GM21528 (cell line): Measurements from ENCODE around the gene INHA.
A peak's percentile ranks its signal among the peaks of the same experiment; 100 is the strongest.

Experiments used
- ATAC-seq: cut with Tn5 transposase; IDR thresholded peaks from one replicate; pipeline ENCODE4 v1.9.1; 2021; ENCODE audit warnings: mild to moderate bottlenecking, moderate library complexity; ENCODE audit not compliant: unreplicated experiment, low FRiP score

Gene INHA

GRCh38 chr2:219572237-219573001, at the start of gene INHA:
TSS of gene INHA (plus strand) at chr2:219572310. CDS start at chr2:219572375, 65 bp downstream.
- no peak for ATAC-seq

GRCh38 chr2:219523031-219523671, 49.0 kb upstream of the INHA start:
- ATAC-seq = no peak

GRCh38 chr2:219524817-219525216, 47.3 kb upstream of the INHA start:
- ATAC-seq = no peak

- no peak for ATAC-seq
These were observed 46.4 kb upstream of the INHA start for GRCh38 chr2:219525533-219526232.

GRCh38 chr2:219526320-219527075, 45.6 kb upstream of the INHA start:
- ATAC-seq = no peak

- ATAC-seq = no peak
These were observed 45.1 kb upstream of the INHA start for GRCh38 chr2:219527076-219527394.

GRCh38 chr2:219527472-219527871, 44.6 kb upstream of the INHA start:
- ATAC-seq = no peak

- peak; percentile 67 for ATAC-seq
These were observed 41.8 kb upstream of the INHA start for GRCh38 chr2:219530048-219530963.

GRCh38 chr2:219531639-219532377, 40.3 kb upstream of the INHA start:
- no peak for ATAC-seq

GRCh38 chr2:219532378-219532649, 39.8 kb upstream of the INHA start:
- ATAC-seq = no peak

- ATAC-seq = no peak
These were observed 38.0 kb upstream of the INHA start for GRCh38 chr2:219533930-219534661.

- no peak for ATAC-seq
These were observed 35.7 kb upstream of the INHA start for GRCh38 chr2:219536425-219536824.

- ATAC-seq = no peak
These were observed 35.1 kb upstream of the INHA start for GRCh38 chr2:219536967-219537366.

GRCh38 chr2:219537657-219538488, 34.2 kb upstream of the INHA start:
- no peak for ATAC-seq

- no peak for ATAC-seq
These were observed 33.6 kb upstream of the INHA start for GRCh38 chr2:219538504-219538951.

GRCh38 chr2:219538956-219539788, 32.9 kb upstream of the INHA start:
- no peak for ATAC-seq
